H9 (cell line): Measurements from ENCODE around the gene C19orf53. TPM values are rescaled to one million over a fixed set of nuclear protein-coding genes. Genes with fewer than 3 reads are reported as not detected.

ENCODE experiments used
- DNase-seq: peaks from one replicate; pipeline ENCODE4 v3.0.0-alpha.2; 2017
- H2AFZ ChIP-seq: one replicate; pipeline ENCODE4 v1.6.1; 2013; ENCODE audit warnings: mild to moderate bottlenecking, low read length, control low read depth, moderate library complexity
- H2AK5ac ChIP-seq: 2 replicates; pipeline ENCODE4 v1.6.1; 2013; ENCODE audit warnings: low read length, control low read depth, mixed read lengths; ENCODE audit not compliant: insufficient read length
- H2BK120ac ChIP-seq: one replicate; pipeline ENCODE4 v1.6.1; 2013; ENCODE audit warnings: low read depth, mild to moderate bottlenecking, low read length, control low read depth, inconsistent platforms; ENCODE audit not compliant: poor library complexity, severe bottlenecking
- H2BK12ac ChIP-seq: 2 replicates; pipeline ENCODE4 v1.6.1; 2013; ENCODE audit warnings: low read length, control low read depth, mixed read lengths, low read depth; ENCODE audit not compliant: insufficient read length
- H2BK15ac ChIP-seq: 2 replicates; pipeline ENCODE4 v1.6.1; 2013; ENCODE audit warnings: low read depth, low read length, control low read depth
- H2BK20ac ChIP-seq: one replicate; pipeline ENCODE4 v1.6.1; 2013; ENCODE audit warnings: low read depth, mild to moderate bottlenecking, low read length, control low read depth, inconsistent platforms; ENCODE audit not compliant: poor library complexity, severe bottlenecking
- H2BK5ac ChIP-seq: 2 replicates; pipeline ENCODE4 v1.6.1; 2013; ENCODE audit warnings: low read length, control low read depth, mixed read lengths; ENCODE audit not compliant: insufficient read length
- H3K14ac ChIP-seq: 2 replicates; pipeline ENCODE4 v1.6.1; 2013; ENCODE audit warnings: low read length, control low read depth; ENCODE audit not compliant: insufficient read depth
- H3K18ac ChIP-seq: 2 replicates; pipeline ENCODE4 v1.6.1; 2013; ENCODE audit warnings: low read depth, mild to moderate bottlenecking, mixed read lengths, low read length, control low read depth; ENCODE audit not compliant: insufficient read length
- H3K23ac ChIP-seq: 2 replicates; pipeline ENCODE4 v1.6.1; 2013; ENCODE audit warnings: low read length, control low read depth, mixed read lengths, low read depth; ENCODE audit not compliant: insufficient read length
- H3K23me2 ChIP-seq: 2 replicates; pipeline ENCODE4 v1.6.1; 2013; ENCODE audit warnings: low read depth, mild to moderate bottlenecking, mixed read lengths, low read length, control low read depth; ENCODE audit not compliant: insufficient read length, poor library complexity, severe bottlenecking
- H3K27ac ChIP-seq: 2 replicates; pipeline ENCODE4 v1.5.1; 2013; ENCODE audit warnings: low read length, control low read depth, mixed read lengths, low read depth; ENCODE audit not compliant: insufficient read length
- H3K27me3 ChIP-seq: 2 replicates; pipeline ENCODE4 v1.6.1; 2013; ENCODE audit warnings: low read length, control low read depth, inconsistent platforms; ENCODE audit not compliant: insufficient read depth
- H3K4ac ChIP-seq: 2 replicates; pipeline ENCODE4 v1.6.1; 2013; ENCODE audit warnings: low read depth, mild to moderate bottlenecking, control low read depth, inconsistent platforms, low read length, moderate library complexity
- H3K4me1 ChIP-seq: 2 replicates; pipeline ENCODE4 v1.6.1; 2013; ENCODE audit warnings: low read length, control low read depth, inconsistent platforms; ENCODE audit not compliant: insufficient read depth
- H3K4me2 ChIP-seq: 2 replicates; pipeline ENCODE4 v1.6.1; 2013; ENCODE audit warnings: low read length, control low read depth, mixed read lengths; ENCODE audit not compliant: insufficient read length, insufficient read depth
- H3K56ac ChIP-seq: 2 replicates; pipeline ENCODE4 v1.6.1; 2013; ENCODE audit warnings: low read depth, mild to moderate bottlenecking, mixed read lengths, low read length, control low read depth; ENCODE audit not compliant: insufficient read length
- H3K79me1 ChIP-seq: 2 replicates; pipeline ENCODE4 v1.6.1; 2013; ENCODE audit warnings: low read depth, mild to moderate bottlenecking, moderate library complexity, low read length, control low read depth, inconsistent platforms; ENCODE audit not compliant: insufficient read depth, poor library complexity, severe bottlenecking
- H3K79me2 ChIP-seq: 2 replicates; pipeline ENCODE4 v1.6.1; 2013; ENCODE audit warnings: low read length, control low read depth, inconsistent platforms; ENCODE audit not compliant: insufficient read depth
- H3K9ac ChIP-seq: 2 replicates; pipeline ENCODE4 v1.6.1; 2013; ENCODE audit warnings: low read length, control low read depth, mixed read lengths; ENCODE audit not compliant: insufficient read length; ENCODE audit errors: extremely low read depth
- H3K9me3 ChIP-seq: one replicate; pipeline ENCODE4 v1.6.1; 2013; ENCODE audit warnings: low read depth, low read length, inconsistent platforms; ENCODE audit not compliant: control insufficient read depth
- H3T11ph ChIP-seq: one replicate; pipeline ENCODE4 v1.6.1; 2013; ENCODE audit warnings: mild to moderate bottlenecking, low read length, control low read depth, inconsistent platforms
- H4K20me1 ChIP-seq: one replicate; pipeline ENCODE4 v1.6.1; 2013; ENCODE audit not compliant: control insufficient read depth, insufficient read length, insufficient read depth
- H4K5ac ChIP-seq: 2 replicates; pipeline ENCODE4 v1.6.1; 2013; ENCODE audit warnings: low read depth, mild to moderate bottlenecking, mixed read lengths, low read length, control low read depth; ENCODE audit not compliant: insufficient read length
- H4K8ac ChIP-seq: replicated peaks from 2 replicates; pipeline ENCODE4 v1.6.1; 2013; ENCODE audit warnings: low read length, control low read depth, mixed read lengths, low read depth; ENCODE audit not compliant: insufficient read length
- H4K91ac ChIP-seq: 2 replicates; pipeline ENCODE4 v1.6.1; 2013; ENCODE audit warnings: low read depth, mild to moderate bottlenecking, moderate library complexity, mixed read lengths, low read length, control low read depth; ENCODE audit not compliant: insufficient read length
- H3K27ac Mint-ChIP-seq, 3 experiments: 2 replicates in 2 of 3; 3 replicates in 1 of 3; pipeline ENCODE4 v1.8.0; 2020 to 2021; ENCODE audit warnings: mixed read lengths in 3 of 3, mild to moderate bottlenecking in 1 of 3, moderate library complexity in 1 of 3
- H3K27me3 Mint-ChIP-seq: 2 replicates; pipeline ENCODE4 v1.8.0; 2021; ENCODE audit warnings: low read depth, mild to moderate bottlenecking, moderate library complexity, mixed read lengths
- H3K36me3 Mint-ChIP-seq, 3 experiments: 2 replicates in 2 of 3; 3 replicates in 1 of 3; pipeline ENCODE4 v1.8.0; 2020 to 2021; ENCODE audit warnings: low read depth in 3 of 3, mixed read lengths in 3 of 3; ENCODE audit not compliant: insufficient read depth in 1 of 3
- H3K4me1 Mint-ChIP-seq, 2 experiments: 2 replicates each; pipeline ENCODE4 v1.8.0; 2020; ENCODE audit warnings: mixed read lengths in 2 of 2
- H3K4me3 Mint-ChIP-seq, 2 experiments: 2 replicates in 1 of 2; 3 replicates in 1 of 2; pipeline ENCODE4 v1.8.0; 2020 to 2021; ENCODE audit warnings: mild to moderate bottlenecking in 2 of 2, mixed read lengths in 2 of 2, moderate library complexity in 1 of 2
- H3K9me3 Mint-ChIP-seq, 2 experiments: 2 replicates in 1 of 2; 3 replicates in 1 of 2; pipeline ENCODE4 v1.8.0; 2020; ENCODE audit warnings: mild to moderate bottlenecking in 2 of 2, mixed read lengths in 2 of 2, moderate library complexity in 1 of 2
- CTCF ChIP-seq: fragments of 200-600 bp; sonication (generic); conservative IDR thresholded peaks from 3 replicates; pipeline ENCODE4 v1.8.0; 2021; ENCODE audit warnings: antibody characterized with exemption, mild to moderate bottlenecking
- WGBS: extraction: QIAGEN DNeasy Blood & Tissue Kit; methylation state at CpG from one replicate; pipeline ENCODE4 v1.1.7; 2013; ENCODE audit warnings: missing lambda C conversion rate, low lambda C conversion rate, mixed read lengths; ENCODE audit not compliant: insufficient read length; ENCODE audit errors: extremely low coverage; 5-methylcytosine and 5-hydroxymethylcytosine counted together
- total RNA-seq: library from RNA; stranded (reverse); gene quantifications from 2 replicates; pipeline ENCODE4 v1.2.1, GENCODE V29; 2021

C19orf53 gene
- total RNA-seq, 1 experiment from 2014 or later: 129 TPM

DNA sequence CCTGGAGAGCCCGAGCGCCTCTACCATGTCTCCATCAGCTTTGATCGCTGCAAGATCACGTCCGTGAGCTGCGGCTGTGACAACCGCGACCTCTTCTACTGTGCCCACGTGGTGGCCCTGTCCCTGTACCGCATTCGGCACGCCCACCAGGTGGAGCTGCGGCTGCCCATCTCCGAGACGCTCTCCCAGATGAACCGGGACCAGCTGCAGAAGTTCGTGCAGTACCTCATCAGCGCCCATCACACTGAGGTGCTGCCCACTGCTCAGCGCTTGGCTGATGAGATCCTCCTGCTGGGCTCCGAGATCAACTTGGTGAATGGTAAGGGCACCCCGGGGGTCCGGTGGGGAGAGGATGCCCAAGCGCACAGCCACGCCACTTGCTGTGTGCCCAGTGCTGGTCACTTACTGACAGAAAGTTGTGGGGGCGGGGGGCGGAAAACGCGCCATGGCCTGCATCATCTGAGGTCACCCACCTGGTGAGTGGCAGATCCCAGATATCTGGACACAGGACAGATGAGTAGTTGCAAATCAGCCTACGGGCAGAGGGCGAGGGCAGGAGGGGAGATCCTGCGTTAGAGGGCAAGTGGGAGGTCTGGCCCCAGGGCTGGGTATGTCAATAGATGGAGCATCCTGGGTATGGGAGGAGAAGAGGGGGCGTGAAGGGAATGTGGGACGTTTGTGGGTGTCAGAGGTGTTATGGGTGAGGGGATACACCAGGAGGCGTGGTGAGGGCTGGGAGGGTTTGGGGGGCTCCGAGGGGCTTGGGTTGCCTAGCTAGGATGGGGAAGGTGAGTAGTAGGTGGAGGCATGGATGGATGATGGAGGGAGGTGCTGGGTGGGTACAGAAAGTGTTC lies 30.8 kb downstream of the C19orf53 start:
- Histone ChIP-seq H3K18ac (no peak overlapping the region), H2BK5ac (no peak overlapping the region), H3K79me1 (no peaks in the 10 kb centered on the region), H3K14ac (no peak overlapping the region), H3K4me2 (no peak overlapping the region), H3K4ac (no peak overlapping the region), H2AFZ (no peak overlapping the region), H4K8ac (no peak overlapping the region), H3T11ph (no peak overlapping the region), H3K79me2 (no peaks in the 10 kb centered on the region), H3K9ac (no peak overlapping the region), H3K27me3 (no peaks in the 10 kb centered on the region), H2BK20ac (no peak overlapping the region), H2BK12ac (no peak overlapping the region), H3K23me2 (no peaks in the 10 kb centered on the region), H4K5ac (no peak overlapping the region), H3K56ac (no peak overlapping the region), H2AK5ac (no peak overlapping the region), H4K20me1 (no peaks in the 10 kb centered on the region), H2BK120ac (no peak overlapping the region), H3K27ac (no peak overlapping the region), H4K91ac (no peak overlapping the region), H3K23ac (no peak overlapping the region), H3K9me3 (no peaks in the 10 kb centered on the region), H2BK15ac (no peak overlapping the region), H3K4me1 (no peaks in the 10 kb centered on the region)
- peak; percentile 75 for TF ChIP-seq CTCF
- peak overlapping the region in 1 of 3 experiments; percentile 70; a peak in 1 of 7 replicates for H3K27ac Mint-ChIP-seq
- peak; percentile 88 for DNase-seq
- H3K27me3 Mint-ChIP-seq: no peaks in the 10 kb centered on the region; the same call in 1 of the 2 replicates
- H3K9me3 Mint-ChIP-seq: no peaks in the 10 kb centered on the region
- peaks cover 23 to 42% (median 31%) of the 10 kb centered on the region in 3 experiments; a peak in 6 of 7 replicates for H3K36me3 Mint-ChIP-seq
- peaks cover 2 to 5% of the 10 kb centered on the region in 2 experiments; a peak in 1 of 4 replicates for H3K4me1 Mint-ChIP-seq
- peak overlapping the region in 1 of 2 experiments; percentile 53; a peak in 2 of 5 replicates for H3K4me3 Mint-ChIP-seq
- WGBS: 100% methylated on average over 2 of the region's 35 CpGs
